SK-N-MC (cell line): Measurements from ENCODE around the gene DCP1A.

Source experiments
- EZH2 ChIP-seq: fragments of 200-600 bp; sonication (generic); IDR thresholded peaks from one replicate; pipeline ENCODE4 v1.6.1; 2017; ENCODE audit warnings: antibody characterized with exemption
- POLR2AphosphoS5 ChIP-seq: IDR thresholded peaks from 2 replicates; pipeline ENCODE4 v1.6.1; 2012; ENCODE audit warnings: mild to moderate bottlenecking, low read depth, low read length, borderline replicate concordance

DNA sequence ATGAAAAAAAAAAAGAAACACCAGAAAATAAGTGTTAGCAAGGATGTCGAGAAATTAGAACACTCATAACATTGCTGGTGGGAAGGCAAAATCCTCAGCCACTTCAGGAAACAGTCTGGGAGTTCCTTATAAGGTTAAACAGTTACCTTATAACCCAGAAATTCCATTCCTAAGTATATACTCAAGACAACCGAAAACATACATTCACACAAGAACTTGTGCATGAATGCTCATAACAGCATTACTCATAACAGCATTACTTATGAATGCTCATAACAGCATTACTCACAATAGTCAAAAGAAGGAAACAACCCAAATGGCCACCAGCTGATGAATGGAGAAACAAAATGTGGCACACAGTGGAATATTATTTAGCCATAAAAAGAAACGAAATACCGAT is 34.8 kb upstream of the DCP1A start:
- TF ChIP-seq POLR2AphosphoS5 (no peak), EZH2 (no peak)
